Hematopoietic multipotent progenitor cell treated with erythropoietin and hydrocortisone succinate and interleukin-3 and kit ligand, for 8 days (in vitro differentiated cells): ENCODE data around the gene NTPCR.
"Not testable (repeated sequence)": the region's sequence is repeated elsewhere in the genome, so short reads cannot be mapped to it uniquely, and the experiment has no call there.

Source experiments
- DNase-seq: peaks from one replicate; pipeline ENCODE4 v3.0.0-alpha.2; 2015

The NTPCR gene, protein sequence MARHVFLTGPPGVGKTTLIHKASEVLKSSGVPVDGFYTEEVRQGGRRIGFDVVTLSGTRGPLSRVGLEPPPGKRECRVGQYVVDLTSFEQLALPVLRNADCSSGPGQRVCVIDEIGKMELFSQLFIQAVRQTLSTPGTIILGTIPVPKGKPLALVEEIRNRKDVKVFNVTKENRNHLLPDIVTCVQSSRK

GRCh38 chr1:232950197-232951176 is at the start of gene NTPCR:
NTPCR (plus strand) TSS chr1:232950611; CDS start chr1:232950711, 100 bp downstream.
- peak; percentile 93 for DNase-seq

DNA sequence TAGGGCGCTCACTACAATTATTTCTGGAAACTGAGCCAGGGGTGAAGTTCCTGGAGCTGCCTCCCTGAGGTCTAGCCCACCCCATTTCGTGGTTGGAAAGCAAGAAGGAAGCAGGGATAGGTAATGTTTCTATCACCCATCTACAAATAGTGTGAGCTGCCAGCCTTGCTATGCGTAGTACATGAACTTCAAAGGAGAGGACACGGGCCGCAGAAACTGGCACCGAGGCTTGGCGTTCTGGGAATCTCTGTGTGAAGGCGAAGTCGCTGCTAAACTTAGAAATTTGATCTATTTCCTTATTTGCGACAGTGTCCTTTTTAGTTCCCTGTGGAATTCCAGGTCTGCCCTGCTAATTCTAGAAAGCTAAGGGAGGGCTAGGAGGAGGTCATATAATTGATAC is 49.6 kb upstream of the NTPCR start:
- DNase-seq, result no peak

DNA sequence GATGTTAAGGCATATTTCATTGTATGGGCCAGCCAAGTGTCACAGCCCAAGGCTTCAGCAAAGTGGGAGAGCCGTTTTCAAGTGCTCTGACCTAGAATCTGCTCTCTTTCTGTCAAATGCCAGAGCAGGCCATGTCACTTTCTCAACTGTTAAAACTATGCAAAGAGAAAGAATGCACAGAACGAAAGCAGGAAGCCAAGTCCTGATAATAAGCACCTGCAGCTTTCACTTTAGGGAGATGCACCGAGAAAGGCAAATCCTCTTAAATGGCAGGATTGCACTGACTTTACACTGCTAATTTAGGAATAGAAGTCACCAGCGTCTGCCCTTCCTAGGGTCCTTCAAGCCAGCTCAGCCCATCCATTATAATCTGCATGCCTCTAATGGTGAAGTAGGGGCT is 49.2 kb upstream of the NTPCR start:
- no peak for DNase-seq

- DNase-seq, result no peak
Measured at GRCh38 chr1:232902774-232903350, 47.5 kb upstream of the NTPCR start.

DNA sequence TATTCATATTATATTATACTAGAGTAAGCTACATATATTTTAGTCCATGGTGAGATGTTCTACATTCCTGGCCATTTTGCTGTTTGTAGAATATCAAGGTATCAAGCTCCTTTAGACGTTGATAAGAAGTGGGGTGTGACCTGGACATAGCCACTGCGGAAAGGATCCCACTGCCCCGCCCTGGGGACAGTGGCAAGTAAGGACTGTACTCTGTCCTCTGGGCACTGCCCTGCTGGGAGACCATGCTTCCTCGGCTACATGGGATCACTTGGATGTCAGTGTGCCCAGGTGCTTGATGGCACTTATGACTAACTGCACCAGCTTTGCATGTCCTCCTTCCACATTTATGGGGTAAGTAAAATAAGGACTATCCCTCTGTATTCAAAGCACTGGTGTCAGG is 46.3 kb upstream of the NTPCR start:
- no peak for DNase-seq

GRCh38 chr1:232904566-232904965 is 45.8 kb upstream of the NTPCR start:
- DNase-seq, result peak; percentile 4

- no peak for DNase-seq
Measured at GRCh38 chr1:232905331-232906034, 44.9 kb upstream of the NTPCR start.

- DNase-seq, result no peak
Measured at GRCh38 chr1:232906441-232906840, 44.0 kb upstream of the NTPCR start.

GRCh38 chr1:232908831-232909230 is 41.6 kb upstream of the NTPCR start:
- DNase-seq, result no peak

- DNase-seq, result no peak
Measured at GRCh38 chr1:232909752-232910151, 40.7 kb upstream of the NTPCR start.

- no peak for DNase-seq
Measured at GRCh38 chr1:232911027-232911599, 39.3 kb upstream of the NTPCR start.

- DNase-seq, result no peak
Measured at GRCh38 chr1:232912845-232913580, 37.4 kb upstream of the NTPCR start.

GRCh38 chr1:232914271-232914670 is 36.1 kb upstream of the NTPCR start:
- DNase-seq, result not testable (repeated sequence)

GRCh38 chr1:232915212-232915611 is 35.2 kb upstream of the NTPCR start:
- DNase-seq, result no peak

DNA sequence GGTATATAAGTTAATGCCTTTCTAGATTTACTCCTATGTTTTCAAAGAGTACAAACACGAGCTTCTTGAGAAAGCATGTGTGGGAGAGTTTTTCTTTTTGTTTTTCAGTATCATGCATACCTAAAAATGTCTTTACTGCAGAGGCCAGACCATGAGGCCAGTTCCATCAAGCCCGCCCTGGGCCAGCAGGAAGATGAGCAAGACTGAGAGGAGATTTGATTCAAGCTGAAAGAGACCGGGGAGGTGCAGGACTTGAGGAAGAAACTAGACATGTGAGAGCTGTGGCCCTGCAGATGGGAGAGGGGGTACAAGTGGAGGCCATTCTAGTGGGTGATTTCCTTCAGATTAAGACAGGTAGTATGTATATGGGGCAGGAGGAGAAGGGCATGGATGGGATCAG is 33.4 kb upstream of the NTPCR start:
- DNase-seq, result no peak

DNA sequence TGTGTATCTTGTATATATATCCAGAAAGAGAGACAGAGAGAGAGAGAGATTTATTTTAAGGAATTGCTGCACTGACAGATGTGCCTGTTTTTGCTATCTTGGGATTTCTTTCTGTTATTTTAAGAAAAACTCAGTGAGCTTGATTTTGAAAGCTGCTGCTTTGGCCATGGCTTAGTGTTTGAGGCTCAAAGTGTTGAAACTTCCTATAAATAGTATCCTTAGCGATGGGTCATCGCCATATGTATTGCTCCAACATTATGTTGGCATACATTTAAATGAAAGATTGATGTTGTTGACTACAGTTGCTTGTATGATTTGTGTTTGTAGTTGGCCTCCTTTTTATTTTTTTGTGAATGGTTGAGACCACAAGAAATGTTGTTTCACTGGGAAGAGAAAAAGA is 29.0 kb upstream of the NTPCR start:
- DNase-seq, result no peak

DNA sequence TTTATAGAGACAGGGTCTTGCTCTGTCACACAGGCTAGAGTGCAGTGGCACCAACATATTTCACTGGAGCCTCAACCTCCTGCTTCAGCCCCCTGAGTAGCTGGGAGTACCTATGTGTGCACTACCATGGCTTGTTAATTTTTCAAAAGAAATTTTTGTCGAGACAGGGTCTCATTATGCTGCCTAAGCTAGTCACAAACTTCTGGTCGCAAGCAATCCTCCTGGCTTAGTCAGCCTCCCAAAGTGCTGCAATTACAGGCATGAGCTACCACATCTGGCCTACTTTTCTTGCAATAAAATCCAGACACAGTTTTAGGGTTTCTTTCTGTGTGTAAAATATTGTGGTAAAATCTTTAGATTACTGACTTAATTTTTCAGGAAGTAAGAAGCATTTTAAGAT is 27.9 kb upstream of the NTPCR start:
- no peak for DNase-seq

GRCh38 chr1:232923739-232924386 is 26.5 kb upstream of the NTPCR start:
- no peak for DNase-seq

GRCh38 chr1:232924874-232925273 is 25.5 kb upstream of the NTPCR start:
- DNase-seq, result no peak

GRCh38 chr1:232925421-232926220 is 24.8 kb upstream of the NTPCR start:
- no peak for DNase-seq

- not testable (repeated sequence) for DNase-seq
Measured at GRCh38 chr1:232927166-232927565, 23.2 kb upstream of the NTPCR start.
